Activated T-helper 2 cell treated with anti-CD3 and anti-CD28 coated beads, Interferon-gamma antibody, Interleukin-2, Interleukin-4, amounts not matched to agents 10 μg/mL and 5 μg/mL and 100 μg/mL, durations not matched to agents 14 hours and 24 hours and 36 hours (primary cell): Measurements from ENCODE around the gene LRRC32. TPM values are rescaled to one million over a fixed set of nuclear protein-coding genes. Genes with fewer than 3 reads are reported as not detected.
A peak's percentile ranks its signal among the peaks of the same experiment; 100 is the strongest.

Experiments
- DNase-seq: peaks from one replicate; pipeline ENCODE4 v3.0.0; 2021; ENCODE audit warnings: low spot score
- H3K27ac Mint-ChIP-seq: one replicate; pipeline ENCODE4 v1.8.0; 2021; ENCODE audit warnings: mixed read lengths
- H3K27me3 Mint-ChIP-seq: one replicate; pipeline ENCODE4 v1.8.0; 2021; ENCODE audit warnings: low read depth, mixed read lengths
- H3K36me3 Mint-ChIP-seq: one replicate; pipeline ENCODE4 v1.8.0; 2021; ENCODE audit warnings: low read depth, mixed read lengths
- H3K4me1 Mint-ChIP-seq: one replicate; pipeline ENCODE4 v1.8.0; 2021; ENCODE audit warnings: low read depth, mixed read lengths
- H3K4me3 Mint-ChIP-seq: one replicate; pipeline ENCODE4 v1.8.0; 2021; ENCODE audit warnings: low read depth, mild to moderate bottlenecking, moderate library complexity, mixed read lengths
- H3K9me3 Mint-ChIP-seq: one replicate; pipeline ENCODE4 v1.8.0; 2021; ENCODE audit warnings: mixed read lengths
- intact Hi-C: fragments of 100-400 bp; cut with micrococcal nuclease; formaldehyde crosslinking; loops from one replicate; pipeline ENCODE4 v1.15.1; 2023
- total RNA-seq: library from RNA; stranded (reverse); gene quantifications from 2 replicates; pipeline ENCODE4 v1.2.3, GENCODE V29; 2022

Gene LRRC32
- total RNA-seq, 1 donor from 2014 or later: 26.7 TPM

DNA sequence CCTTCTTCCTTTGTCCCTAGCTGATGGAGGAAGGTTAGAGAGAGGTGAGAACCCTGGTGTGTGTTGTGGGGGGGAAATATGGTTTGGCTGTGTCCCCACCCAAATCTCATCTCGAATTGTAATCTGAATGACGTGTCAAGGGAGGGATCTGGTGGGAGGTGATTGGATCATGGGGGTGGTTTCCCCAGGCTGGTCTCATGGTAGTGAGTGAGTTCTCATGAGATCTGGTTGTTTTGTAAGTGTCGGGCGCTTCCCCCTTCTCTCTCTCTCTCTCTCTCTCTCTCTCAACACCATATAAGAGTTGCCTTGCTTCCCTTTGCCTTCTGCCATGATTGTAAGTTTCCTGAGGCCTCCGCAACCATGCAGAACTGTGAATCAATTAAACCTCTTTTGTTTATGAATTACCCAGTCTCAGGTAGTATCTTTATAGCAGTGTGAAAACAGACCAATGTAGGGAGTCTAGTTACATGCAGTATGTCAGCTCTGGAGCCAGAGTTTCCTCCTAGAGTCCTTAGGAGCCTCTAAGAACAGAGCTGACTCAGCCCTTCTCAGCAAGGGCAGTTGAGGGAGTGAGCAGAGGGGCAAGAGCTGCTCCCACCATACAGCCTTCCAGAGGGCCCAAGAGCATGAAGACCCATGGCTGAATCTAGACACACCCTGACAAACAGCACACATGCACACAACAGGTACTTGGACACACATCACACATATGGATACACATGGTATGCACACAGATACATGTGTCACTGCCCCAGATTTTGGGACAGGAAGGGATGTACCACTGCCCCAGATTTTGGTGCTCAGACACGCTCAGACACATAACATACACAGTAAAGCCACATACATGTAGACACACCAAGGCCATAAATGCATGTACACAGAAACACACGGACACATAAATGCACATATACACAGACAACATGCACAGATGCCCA is 12.9 kb upstream of the LRRC32 start:
- Mint-ChIP-seq H3K4me3 (no peak overlapping the region), H3K9me3 (no peaks in the 10 kb centered on the region), H3K36me3 (no peaks in the 10 kb centered on the region), H3K4me1 (peaks cover 31% of the 10 kb centered on the region), H3K27me3 (no peaks in the 10 kb centered on the region), H3K27ac (no peak overlapping the region)
- no peak for DNase-seq
- intact Hi-C loops: loop anchor here (5.0 kb wide), 2 partner anchors 301 to 476 kb away; partner anchors contain the start of genes GVQW3, THAP12 and WNT11

DNA sequence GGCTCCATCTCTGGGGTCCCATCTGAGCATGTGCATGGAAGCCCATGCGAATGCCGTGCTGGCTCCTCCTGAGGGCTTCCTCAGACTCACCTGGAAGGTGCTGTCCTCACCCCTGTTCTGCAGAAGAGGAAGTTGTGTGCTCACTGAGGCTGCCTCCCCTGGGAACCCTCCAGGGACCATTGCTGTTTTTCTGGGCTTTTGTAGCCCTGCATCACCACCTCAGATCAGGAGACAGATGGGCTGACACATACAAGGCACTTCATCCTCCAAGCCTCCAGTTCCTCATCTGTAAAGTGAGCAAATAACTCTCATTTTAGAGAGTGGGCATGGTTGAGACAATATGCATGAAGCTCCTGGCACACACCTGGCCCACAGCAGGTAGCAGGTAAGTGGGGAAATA is 12.1 kb upstream of the LRRC32 start:
- intact Hi-C loops: loop anchor here (5.0 kb wide), 2 partner anchors 300 to 475 kb away; partner anchors contain the start of genes GVQW3, THAP12 and WNT11
- no peak overlapping the region for H3K4me3 Mint-ChIP-seq
- no peaks in the 10 kb centered on the region for H3K27me3 Mint-ChIP-seq
- H3K4me1 Mint-ChIP-seq: peaks cover 39% of the 10 kb centered on the region
- H3K27ac Mint-ChIP-seq: no peak overlapping the region
- no peak for DNase-seq
- H3K9me3 Mint-ChIP-seq: no peaks in the 10 kb centered on the region
- no peaks in the 10 kb centered on the region for H3K36me3 Mint-ChIP-seq

DNA sequence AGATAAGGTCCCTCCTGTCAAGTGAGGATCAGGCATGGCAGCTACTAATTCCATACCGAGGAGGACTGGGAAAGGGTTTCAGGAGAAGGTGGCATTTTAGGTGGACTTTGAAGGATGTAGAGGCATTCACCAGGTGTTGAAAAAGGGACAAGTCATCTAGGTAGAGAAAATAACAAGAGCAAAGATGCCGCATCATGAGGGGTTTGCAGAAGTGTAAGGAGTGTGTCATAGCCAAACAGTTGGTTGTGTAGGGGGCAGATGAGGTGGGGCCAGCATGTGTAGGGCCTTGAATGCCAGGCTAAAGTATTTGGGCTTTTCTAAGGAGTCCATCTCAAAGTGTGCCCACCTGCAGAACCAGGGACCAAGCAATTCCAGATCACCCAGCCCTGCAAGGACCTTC is 11.6 kb upstream of the LRRC32 start:
- H3K4me3 Mint-ChIP-seq: no peak overlapping the region
- H3K36me3 Mint-ChIP-seq: no peaks in the 10 kb centered on the region
- H3K27me3 Mint-ChIP-seq: no peaks in the 10 kb centered on the region
- DNase-seq: no peak
- no peaks in the 10 kb centered on the region for H3K9me3 Mint-ChIP-seq
- peaks cover 42% of the 10 kb centered on the region for H3K4me1 Mint-ChIP-seq
- intact Hi-C loops: loop anchor here (5.0 kb wide), 2 partner anchors 300 to 475 kb away; partner anchors contain the start of genes GVQW3, THAP12 and WNT11
- no peak overlapping the region for H3K27ac Mint-ChIP-seq

- Mint-ChIP-seq H3K36me3 (no peaks in the 10 kb centered on the region), H3K4me1 (peaks cover 40% of the 10 kb centered on the region), H3K27ac (no peak overlapping the region), H3K4me3 (no peak overlapping the region), H3K27me3 (no peaks in the 10 kb centered on the region), H3K9me3 (no peaks in the 10 kb centered on the region)
- intact Hi-C loops: loop anchor here (1.0 to 5.0 kb wide), 3 partner anchors 129 to 473 kb away; partner anchors contain the start of genes GVQW3, THAP12 and WNT11
- peak; percentile 60 for DNase-seq
Observed at GRCh38 chr11:76680518-76681425, 10.2 kb upstream of the LRRC32 start.

DNA sequence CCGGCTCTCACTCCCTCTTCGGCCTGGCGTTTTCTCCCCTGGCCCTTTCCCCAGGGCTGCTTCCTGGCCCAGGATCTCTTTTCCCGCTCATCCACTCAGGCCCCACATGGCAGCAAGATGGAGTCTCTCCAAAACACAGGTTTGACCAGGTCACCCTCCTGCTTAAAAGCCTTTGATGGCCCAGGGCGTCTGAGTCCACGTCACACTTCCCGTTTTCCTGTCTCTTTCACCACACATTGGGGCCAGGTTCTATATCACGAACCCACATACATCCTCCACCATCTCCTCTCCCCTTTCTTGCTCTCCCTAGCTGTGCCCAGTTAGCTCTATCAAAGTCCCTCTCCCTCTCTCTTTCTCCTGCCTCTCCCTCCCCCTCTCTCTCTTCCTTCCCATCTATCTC is 7.8 kb upstream of the LRRC32 start:
- intact Hi-C loops: loop anchor here (10.0 kb wide), 1 partner anchor 444 kb away; no protein-coding TSS in a partner anchor
- H3K4me1 Mint-ChIP-seq: peaks cover 50% of the 10 kb centered on the region
- DNase-seq: no peak
- H3K27me3 Mint-ChIP-seq: no peaks in the 10 kb centered on the region
- H3K9me3 Mint-ChIP-seq: no peaks in the 10 kb centered on the region
- H3K4me3 Mint-ChIP-seq: no peak overlapping the region
- no peaks in the 10 kb centered on the region for H3K36me3 Mint-ChIP-seq
- no peak overlapping the region for H3K27ac Mint-ChIP-seq

DNA sequence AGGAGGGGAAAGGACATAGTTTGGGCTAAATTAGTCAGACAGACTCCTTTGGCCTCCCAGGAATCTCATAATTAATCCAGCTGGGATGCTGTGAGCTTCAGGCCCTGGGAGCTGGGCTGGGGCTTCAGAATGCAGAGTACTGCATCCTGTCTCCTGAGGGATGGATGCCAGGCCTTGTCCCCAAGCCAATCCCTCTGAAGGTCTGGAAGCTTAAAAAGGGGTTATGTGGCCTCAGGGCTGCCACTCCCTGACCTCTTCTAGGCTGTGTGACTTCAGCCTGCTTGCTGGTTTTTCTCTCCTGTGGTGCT is 6.9 kb upstream of the LRRC32 start:
- Mint-ChIP-seq H3K9me3 (no peaks in the 10 kb centered on the region), H3K4me3 (no peak overlapping the region), H3K36me3 (no peaks in the 10 kb centered on the region), H3K27me3 (no peaks in the 10 kb centered on the region), H3K27ac (no peak overlapping the region), H3K4me1 (peaks cover 57% of the 10 kb centered on the region)
- DNase-seq: no peak
- intact Hi-C loops: loop anchor here (10.0 kb wide), 1 partner anchor 443 kb away; no protein-coding TSS in a partner anchor

DNA sequence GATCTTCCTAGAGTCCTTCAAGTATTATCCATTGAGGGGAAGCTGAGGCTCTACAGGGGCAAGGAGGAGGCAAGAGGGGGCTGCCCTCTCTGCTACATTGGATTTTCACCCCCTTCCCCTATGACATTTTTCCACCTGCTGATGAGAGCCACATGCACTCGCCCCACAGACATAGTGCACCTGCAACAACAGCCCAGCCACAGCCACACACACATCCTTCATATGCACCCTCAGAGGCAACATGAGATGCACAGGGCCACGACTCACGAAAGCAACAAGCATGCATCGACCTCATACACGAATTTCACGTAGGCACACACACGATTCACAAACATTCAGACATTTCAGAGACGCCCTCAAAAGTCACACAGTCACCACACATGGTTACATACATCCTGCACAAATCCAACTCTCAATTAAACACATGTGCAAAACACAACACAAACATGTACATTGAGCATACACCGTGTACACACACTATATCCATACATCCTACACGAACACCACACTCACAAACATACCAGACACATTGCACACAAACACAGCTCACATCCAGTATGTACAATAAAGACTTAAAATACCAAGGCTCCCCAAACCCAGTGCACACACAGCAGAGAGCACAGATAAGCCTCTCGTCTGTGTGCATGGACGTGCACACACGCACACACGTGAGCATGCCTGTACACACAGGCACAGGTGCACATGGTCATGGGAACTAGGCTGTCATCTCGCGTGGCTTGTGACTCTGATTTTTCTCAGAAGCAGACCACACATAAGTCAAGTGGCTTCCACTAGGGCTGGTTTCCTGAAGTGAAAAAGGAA is 6.3 kb upstream of the LRRC32 start:
- Mint-ChIP-seq H3K4me1 (peaks cover 57% of the 10 kb centered on the region), H3K9me3 (no peaks in the 10 kb centered on the region), H3K27me3 (no peaks in the 10 kb centered on the region), H3K27ac (no peak overlapping the region), H3K36me3 (no peaks in the 10 kb centered on the region), H3K4me3 (no peak overlapping the region)
- DNase-seq: no peak
- intact Hi-C loops: loop anchor here (10.0 kb wide), 1 partner anchor 442 kb away; no protein-coding TSS in a partner anchor

- intact Hi-C loops: loop anchor here (5.0 to 10.0 kb wide), 2 partner anchors 232 to 440 kb away; no protein-coding TSS in a partner anchor
- Mint-ChIP-seq H3K9me3 (no peaks in the 10 kb centered on the region), H3K4me3 (no peak overlapping the region), H3K27ac (peak overlapping the region; percentile 53), H3K27me3 (no peaks in the 10 kb centered on the region), H3K36me3 (peaks cover 2% of the 10 kb centered on the region), H3K4me1 (peaks cover 63% of the 10 kb centered on the region)
- DNase-seq: no peak
Observed at GRCh38 chr11:76674517-76675400, 4.2 kb upstream of the LRRC32 start.

DNA sequence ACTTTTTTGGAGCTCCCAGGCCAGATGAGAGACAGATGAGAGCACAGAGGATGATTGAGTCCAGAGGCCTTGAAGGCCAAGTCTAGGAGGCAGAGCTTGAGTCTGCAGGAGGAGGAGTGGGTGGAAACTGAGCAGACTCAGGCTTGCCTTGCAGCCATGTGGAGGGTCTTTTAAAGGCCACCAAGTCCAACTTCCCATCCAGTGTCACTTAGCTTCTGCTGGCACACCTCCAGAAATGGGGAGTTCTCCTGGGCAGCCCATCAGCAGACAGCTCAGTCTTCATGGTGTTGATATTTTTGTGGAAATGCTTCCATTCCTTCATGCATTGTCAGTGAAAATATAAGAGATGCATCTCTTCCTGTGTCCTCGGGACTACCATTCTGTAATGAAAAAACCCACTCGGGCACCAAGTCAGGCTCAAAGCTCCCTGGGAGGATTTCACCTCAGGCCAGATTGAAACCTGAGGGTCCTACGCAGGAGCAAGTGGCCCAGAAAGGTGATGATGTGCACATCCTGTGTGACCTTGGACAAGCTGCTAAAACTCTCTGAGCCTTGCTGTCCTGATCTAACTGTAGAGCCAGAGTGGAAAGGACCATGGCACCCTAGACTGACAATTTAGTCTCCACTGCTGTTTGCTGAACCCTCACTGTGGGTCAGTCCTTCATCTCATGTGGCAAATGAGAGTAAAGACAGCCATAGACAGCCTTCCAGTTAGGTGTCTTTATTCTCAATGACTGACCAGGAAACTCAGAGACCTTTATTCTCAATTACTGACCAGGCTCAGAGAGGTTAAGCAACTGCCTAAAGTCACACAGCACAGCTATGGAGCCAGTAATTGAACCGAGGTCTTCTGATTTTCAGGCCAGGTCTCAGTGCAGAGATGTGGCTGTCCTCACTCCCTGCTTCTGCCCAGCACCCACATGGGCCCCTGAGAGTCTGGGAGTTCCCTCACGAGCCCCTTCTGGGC is 2.9 kb upstream of the LRRC32 start:
- intact Hi-C loops: loop anchor here (2.0 to 10.0 kb wide), 4 partner anchors 47 to 439 kb away; no protein-coding TSS in a partner anchor
- no peak for DNase-seq
- H3K4me3 Mint-ChIP-seq: no peak overlapping the region
- H3K4me1 Mint-ChIP-seq: peaks cover 61% of the 10 kb centered on the region
- H3K9me3 Mint-ChIP-seq: no peaks in the 10 kb centered on the region
- H3K27me3 Mint-ChIP-seq: peaks cover 3% of the 10 kb centered on the region
- peaks cover 10% of the 10 kb centered on the region for H3K36me3 Mint-ChIP-seq
- peak overlapping the region; percentile 86 for H3K27ac Mint-ChIP-seq

DNA sequence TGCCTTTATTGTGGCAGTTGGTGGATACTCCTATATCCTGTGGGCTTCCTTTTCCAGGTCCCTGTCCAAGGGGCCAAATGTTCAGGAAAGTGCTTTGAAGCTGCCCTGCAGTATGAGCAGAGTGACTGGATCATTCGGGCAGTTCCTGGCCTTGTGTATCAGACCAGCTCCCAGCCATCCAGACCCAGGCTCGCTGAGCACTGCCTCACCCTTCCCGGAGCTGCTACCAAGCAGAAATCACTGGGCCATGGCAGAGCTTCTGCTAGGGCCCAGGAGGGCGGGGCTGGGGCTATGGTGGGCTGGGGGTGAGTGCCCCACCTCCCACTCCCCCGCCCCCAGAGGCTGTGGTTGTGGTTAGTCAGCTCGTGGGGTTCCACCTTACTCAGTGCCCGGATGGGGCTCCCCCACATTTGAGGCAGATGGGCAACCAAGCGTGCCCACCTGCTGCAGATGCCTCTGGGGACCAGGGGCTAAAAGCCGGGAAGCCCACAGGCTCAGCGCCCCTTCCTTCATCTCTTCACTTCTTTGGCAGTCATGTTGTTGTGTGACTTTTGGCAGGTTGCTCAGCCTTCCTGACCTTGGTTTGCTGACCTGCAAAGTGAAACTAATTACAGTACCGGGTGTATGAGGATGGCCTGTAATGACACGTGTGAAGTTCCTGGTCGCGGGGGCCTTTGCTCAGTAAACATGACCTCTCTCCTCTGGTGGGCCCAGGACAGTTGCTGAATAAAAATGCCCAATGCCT is 2.1 kb upstream of the LRRC32 start:
- peak overlapping the region; percentile 86 for H3K27ac Mint-ChIP-seq
- DNase-seq: no peak
- intact Hi-C loops: loop anchor here (2.0 to 10.0 kb wide), 4 partner anchors 46 to 438 kb away; no protein-coding TSS in a partner anchor

More for the DNA sequence above, 2.1 kb upstream of the LRRC32 start:
- Mint-ChIP-seq H3K4me1 (peaks cover 61% of the 10 kb centered on the region), H3K36me3 (peaks cover 18% of the 10 kb centered on the region), H3K9me3 (no peaks in the 10 kb centered on the region), H3K4me3 (no peak overlapping the region), H3K27me3 (peaks cover 3% of the 10 kb centered on the region)
